Measurements from ENCODE around the gene RAB35. TPM values are rescaled to one million over a fixed set of nuclear protein-coding genes. Genes with fewer than 3 reads are reported as not detected.

The RAB35 gene
- total RNA-seq, 1 experiment from 2014 or later = 68.2 TPM

DNA sequence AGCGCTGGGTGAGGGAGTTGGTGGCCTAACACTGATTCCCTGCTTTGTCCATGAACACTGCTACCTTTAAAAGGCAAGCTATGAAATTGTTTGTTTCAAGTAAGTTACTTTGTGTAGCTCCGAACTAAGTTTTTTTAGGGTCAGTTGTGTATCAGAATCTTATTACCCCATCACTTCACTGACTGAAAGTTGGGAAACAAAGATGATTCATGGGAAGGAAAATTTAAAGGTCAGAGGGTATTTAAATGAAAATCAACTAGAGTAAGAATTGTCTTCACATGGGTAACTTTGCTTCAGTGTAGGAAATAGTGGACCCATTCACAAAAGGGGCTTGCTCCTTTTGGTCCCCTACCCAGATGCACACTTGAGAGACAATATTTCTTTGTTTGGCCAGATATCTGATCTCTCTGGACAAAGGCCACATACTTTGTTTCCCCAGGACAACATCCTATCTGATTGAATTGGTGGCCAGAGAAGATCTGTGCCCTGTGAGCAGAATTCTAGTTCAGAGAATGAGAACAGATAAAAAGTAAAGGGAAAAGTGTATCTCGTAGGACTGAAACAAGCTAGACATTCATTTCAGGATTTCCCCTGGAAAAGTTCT is 53.5 kb downstream of the RAB35 start:
- H3K4me1 Mint-ChIP-seq (ENCODE audit: low read depth, unreplicated experiment) = peaks cover 18% of the 10 kb centered on the region
- H3K27ac Mint-ChIP-seq (ENCODE audit: unreplicated experiment) = no peak overlapping the region
- CTCF ChIA-PET = no interaction called here
- no peaks in the 10 kb centered on the region for H3K27me3 Mint-ChIP-seq (ENCODE audit: unreplicated experiment)
- H3K9me3 Mint-ChIP-seq (ENCODE audit: low read depth, unreplicated experiment) = no peaks in the 10 kb centered on the region
- no peak overlapping the region for H3K4me3 Mint-ChIP-seq (ENCODE audit: low read depth, unreplicated experiment)
- TF ChIP-seq, protein P1, sequence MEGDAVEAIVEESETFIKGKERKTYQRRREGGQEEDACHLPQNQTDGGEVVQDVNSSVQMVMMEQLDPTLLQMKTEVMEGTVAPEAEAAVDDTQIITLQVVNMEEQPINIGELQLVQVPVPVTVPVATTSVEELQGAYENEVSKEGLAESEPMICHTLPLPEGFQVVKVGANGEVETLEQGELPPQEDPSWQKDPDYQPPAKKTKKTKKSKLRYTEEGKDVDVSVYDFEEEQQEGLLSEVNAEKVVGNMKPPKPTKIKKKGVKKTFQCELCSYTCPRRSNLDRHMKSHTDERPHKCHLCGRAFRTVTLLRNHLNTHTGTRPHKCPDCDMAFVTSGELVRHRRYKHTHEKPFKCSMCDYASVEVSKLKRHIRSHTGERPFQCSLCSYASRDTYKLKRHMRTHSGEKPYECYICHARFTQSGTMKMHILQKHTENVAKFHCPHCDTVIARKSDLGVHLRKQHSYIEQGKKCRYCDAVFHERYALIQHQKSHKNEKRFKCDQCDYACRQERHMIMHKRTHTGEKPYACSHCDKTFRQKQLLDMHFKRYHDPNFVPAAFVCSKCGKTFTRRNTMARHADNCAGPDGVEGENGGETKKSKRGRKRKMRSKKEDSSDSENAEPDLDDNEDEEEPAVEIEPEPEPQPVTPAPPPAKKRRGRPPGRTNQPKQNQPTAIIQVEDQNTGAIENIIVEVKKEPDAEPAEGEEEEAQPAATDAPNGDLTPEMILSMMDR (IDR thresholded peaks at IDR 0.05; ENCODE audit: unreplicated experiment) = no peak
- intact Hi-C loops (cut with micrococcal nuclease; ENCODE audit: unreplicated experiment) = no loop called here
- DNase-seq = no peak
- BruUV-seq (replicated peaks) = no TSS peak
- no peaks in the 10 kb centered on the region for H3K36me3 Mint-ChIP-seq (ENCODE audit: insufficient read depth, unreplicated experiment)

DNA sequence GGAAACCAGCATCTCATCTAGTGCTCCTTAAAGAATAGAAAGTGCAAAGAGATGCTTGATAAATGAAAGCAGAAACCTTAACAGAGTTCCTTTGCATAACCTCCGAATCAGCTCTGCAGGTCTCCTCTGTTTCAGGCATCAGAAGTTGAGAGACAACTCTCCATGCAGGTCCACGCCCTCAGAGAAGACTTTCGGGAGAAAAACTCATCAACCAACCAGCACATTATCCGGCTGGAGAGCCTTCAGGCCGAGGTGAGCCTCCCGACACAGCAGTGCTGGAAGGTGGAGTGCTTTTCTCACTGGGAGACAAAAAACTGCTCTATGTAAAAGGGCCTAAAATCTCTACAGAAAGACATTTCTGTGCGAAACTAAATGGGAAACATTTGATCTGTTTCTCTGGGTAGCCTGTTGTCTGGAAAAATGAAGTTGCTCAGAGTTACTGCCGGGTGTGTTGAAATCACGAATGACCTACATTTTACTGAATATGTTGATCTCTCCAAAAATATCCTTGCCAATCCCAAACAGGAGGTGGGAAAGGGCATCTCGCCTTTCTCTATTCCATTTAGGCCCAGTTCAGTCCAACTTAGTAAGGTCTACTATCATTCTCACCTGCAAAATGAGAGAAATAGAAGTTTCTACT is 54.9 kb downstream of the RAB35 start:
- no peak for DNase-seq
- Mint-ChIP-seq H3K27me3 (ENCODE audit: unreplicated experiment) (no peaks in the 10 kb centered on the region), H3K36me3 (ENCODE audit: insufficient read depth, unreplicated experiment) (no peaks in the 10 kb centered on the region), H3K4me3 (ENCODE audit: low read depth, unreplicated experiment) (no peak overlapping the region), H3K4me1 (ENCODE audit: low read depth, unreplicated experiment) (peaks cover 18% of the 10 kb centered on the region), H3K9me3 (ENCODE audit: low read depth, unreplicated experiment) (no peaks in the 10 kb centered on the region), H3K27ac (ENCODE audit: unreplicated experiment) (no peak overlapping the region)
- TF ChIP-seq, protein P1 (IDR thresholded peaks at IDR 0.05; ENCODE audit: unreplicated experiment) = no peak
- CTCF ChIA-PET = no interaction called here
- BruUV-seq (replicated peaks) = no TSS peak
- intact Hi-C loops (cut with micrococcal nuclease; ENCODE audit: unreplicated experiment) = no loop called here

DNA sequence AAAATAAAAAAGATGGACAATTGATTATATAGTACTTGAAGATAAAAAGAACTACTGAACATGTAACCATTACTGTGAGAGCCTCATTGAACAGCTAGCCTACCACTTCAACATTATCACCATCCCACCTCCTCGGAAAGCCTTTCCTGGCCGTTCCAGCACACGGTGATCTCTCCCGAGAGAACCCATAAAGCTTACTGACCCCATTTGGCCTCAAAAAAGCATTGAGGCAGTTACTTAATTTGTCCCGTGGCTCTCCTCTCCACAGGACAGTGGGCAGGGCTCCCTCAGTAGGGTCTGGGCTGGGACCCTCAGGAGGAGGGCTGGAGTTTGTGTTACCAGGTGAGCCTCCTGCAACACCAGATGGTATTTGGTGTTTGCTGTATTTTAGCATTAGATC is 55.8 kb downstream of the RAB35 start:
- H3K36me3 Mint-ChIP-seq (ENCODE audit: insufficient read depth, unreplicated experiment) = no peaks in the 10 kb centered on the region

DNA sequence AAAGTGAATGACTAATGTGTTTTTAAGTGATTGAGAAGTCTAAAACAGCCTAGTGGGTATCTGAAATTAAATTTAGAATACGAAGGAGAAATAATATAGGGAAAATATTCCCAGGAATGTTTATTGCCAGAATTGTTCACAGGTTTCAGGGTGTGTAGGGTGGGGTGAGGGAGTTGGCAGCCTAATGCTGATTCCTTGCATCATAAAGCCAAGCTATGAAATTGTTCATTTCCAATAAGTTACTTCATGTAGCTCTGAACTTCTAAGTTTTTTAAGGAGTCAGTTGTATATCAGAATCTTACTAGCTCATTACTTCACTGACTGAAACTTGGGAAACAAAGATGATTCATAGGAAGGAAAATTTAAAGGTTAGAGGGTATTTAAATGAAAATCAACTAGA is 56.4 kb downstream of the RAB35 start:
- Mint-ChIP-seq H3K9me3 (ENCODE audit: low read depth, unreplicated experiment) (no peaks in the 10 kb centered on the region), H3K27ac (ENCODE audit: unreplicated experiment) (no peak overlapping the region), H3K4me1 (ENCODE audit: low read depth, unreplicated experiment) (peaks cover 16% of the 10 kb centered on the region), H3K4me3 (ENCODE audit: low read depth, unreplicated experiment) (no peak overlapping the region), H3K27me3 (ENCODE audit: unreplicated experiment) (no peaks in the 10 kb centered on the region), H3K36me3 (ENCODE audit: insufficient read depth, unreplicated experiment) (no peaks in the 10 kb centered on the region)
- intact Hi-C loops (cut with micrococcal nuclease; ENCODE audit: unreplicated experiment) = no loop called here
- CTCF ChIA-PET = no interaction called here
- DNase-seq = no peak
- BruUV-seq (replicated peaks) = no TSS peak
- TF ChIP-seq, protein P1 (IDR thresholded peaks at IDR 0.05; ENCODE audit: unreplicated experiment) = no peak

More for the DNA sequence above, 55.8 kb downstream of the RAB35 start:
- Mint-ChIP-seq H3K27ac (ENCODE audit: unreplicated experiment) (no peak overlapping the region), H3K4me1 (ENCODE audit: low read depth, unreplicated experiment) (peaks cover 18% of the 10 kb centered on the region), H3K4me3 (ENCODE audit: low read depth, unreplicated experiment) (no peak overlapping the region), H3K27me3 (ENCODE audit: unreplicated experiment) (no peaks in the 10 kb centered on the region), H3K9me3 (ENCODE audit: low read depth, unreplicated experiment) (no peaks in the 10 kb centered on the region)
- intact Hi-C loops (cut with micrococcal nuclease; ENCODE audit: unreplicated experiment) = no loop called here
- TF ChIP-seq, protein P1 (IDR thresholded peaks at IDR 0.05; ENCODE audit: unreplicated experiment) = no peak
- no peak for DNase-seq
- CTCF ChIA-PET = no interaction called here
- no TSS peak for BruUV-seq (replicated peaks)
